OCI-M1 (cell line): ENCODE data around the gene JDP2.
"Not testable (repeated sequence)": the region's sequence is repeated elsewhere in the genome, so short reads cannot be mapped to it uniquely, and the experiment has no call there.

Experiments used
- DNase-seq: peaks from one replicate; lab custom pipeline; 2025; lab: John Stamatoyannopoulos, UW

JDP2 gene

DNA sequence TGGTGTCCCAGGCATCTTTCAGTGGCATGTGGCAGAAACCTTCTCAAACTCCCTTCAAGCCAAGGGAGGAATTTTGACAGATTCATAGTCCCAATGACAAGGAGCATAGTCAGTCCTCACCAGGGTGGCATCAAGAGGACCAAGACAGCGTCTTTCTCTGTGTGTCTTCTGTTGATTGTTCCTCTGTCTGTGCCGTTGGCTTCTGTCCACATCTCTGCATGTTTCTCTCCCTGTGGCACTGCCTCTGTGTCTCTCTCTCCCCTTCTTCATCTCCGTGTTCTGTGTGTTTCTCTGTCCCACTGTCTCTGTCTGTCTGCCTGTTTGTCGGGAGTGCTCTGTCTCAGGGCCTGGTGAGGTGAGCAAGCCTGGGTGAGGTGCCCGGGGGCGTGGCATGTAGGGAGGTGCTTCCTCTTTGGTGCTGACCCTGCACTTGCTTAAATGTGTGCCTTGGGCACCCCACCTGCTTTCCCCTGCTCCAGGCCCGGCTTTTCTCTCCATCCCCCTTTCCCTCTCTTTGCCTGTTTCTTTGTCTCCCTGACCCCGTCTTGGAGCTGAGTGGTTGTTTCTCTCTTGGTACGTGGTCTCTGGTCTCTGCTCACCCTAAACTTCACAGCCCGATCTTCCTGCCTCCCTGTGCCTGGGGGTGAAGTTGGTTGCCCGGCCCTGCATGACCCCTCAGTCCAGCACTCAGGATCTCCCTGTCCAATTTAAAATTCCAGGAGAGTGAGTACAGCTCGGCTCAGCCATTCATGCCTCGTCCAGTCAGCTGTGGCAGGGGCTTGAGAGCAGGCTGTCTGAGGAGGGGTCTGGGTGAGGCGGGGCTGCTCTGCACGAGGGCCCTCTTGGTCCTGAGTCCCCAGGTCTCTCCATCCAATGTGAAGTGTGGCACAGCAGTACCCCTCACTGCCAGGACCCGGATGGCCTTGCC, 28.5 kb downstream of the JDP2 start:
- no peak for DNase-seq

DNA sequence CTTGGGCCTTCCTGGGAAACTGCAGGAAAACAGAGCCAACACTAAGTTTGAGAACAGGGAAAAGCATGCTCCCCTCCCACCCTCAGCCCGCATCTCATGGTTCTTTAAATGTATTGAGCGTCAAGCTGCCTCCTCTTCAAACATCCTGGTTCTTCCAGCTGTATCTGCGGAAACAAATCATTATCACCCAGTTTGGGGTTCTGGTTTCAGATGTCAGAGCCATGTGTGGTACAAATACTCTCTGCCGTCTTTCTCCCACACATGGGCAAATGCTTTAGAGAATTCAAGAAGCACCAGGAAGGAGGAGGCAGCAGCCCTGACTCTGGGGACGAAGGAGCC, 29.1 kb downstream of the JDP2 start:
- no peak for DNase-seq

DNA sequence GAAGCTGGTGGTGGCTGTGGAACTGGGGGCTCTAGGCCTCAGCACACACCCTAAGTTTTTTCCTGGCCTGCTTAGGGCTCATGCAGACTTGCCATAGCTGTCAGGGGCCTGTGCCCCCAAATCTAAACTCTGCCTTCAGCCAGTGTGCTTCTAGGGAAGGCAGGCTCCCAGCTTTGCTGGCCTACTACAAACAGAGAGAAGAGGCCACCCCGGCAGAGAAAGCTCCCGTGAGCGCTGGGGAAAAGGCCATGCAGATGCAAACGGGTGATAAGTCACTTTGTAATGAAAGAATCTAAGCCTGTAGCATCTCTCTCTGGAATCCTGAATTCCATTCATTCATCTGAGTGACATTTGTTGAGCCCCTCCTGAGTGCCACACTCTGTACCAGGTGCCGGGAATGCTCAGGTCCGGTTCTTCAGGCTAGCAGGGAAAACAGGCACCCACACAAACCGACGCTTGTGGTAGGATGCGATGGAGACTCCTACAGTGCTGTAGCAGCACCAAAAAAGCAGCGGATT, 29.9 kb downstream of the JDP2 start:
- DNase-seq = no peak

DNA sequence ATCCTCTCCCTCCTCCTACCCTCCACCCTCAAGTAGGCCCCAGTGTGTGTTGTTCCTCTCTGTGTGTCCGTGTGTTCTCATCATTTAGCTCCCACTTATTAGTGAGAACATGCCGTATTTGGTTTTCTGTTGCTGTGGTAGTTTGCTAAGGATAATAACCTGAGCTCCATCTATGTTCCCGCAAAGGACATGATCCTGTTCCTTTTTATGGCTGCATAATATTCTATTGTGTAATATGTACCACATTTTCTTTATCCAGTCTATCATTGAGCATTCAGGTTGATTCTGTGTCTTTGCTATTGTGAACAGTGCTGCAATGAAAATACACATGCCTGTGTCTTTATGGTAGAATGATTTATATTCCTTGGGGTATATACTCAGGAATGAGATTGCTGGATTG, 30.5 kb downstream of the JDP2 start:
- DNase-seq = no peak

DNA sequence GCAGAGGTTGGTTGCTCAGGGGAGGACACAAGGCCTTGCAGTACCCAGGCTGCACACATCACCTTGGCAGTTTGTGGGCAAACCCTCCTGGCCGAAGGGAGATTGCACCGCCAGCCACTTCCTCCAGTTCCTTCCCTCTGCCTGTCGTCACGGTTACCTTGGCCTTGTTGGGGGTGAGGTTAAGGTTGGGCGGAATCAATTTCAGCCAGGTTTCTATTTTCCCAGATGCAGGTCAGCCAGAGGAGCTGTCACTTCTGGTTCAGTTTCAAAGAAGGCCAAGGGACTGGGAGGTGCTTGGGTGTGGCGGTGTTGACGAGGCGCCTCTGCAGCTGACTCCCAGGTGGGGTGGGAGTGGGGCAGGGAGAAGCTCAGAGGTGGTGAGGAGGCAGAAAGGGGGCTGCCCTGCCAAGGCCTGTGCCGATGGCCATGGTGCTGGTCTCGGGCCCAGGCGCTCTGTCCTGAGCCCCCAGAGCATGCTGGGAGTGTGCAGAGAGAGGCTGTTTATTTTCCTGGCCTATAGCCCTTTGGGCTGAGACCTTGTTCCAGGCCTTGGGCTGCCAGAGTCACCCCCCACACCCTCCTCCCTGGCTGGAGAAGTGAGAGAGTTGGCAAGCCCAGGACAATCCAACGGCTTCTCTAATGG, 31.4 kb downstream of the JDP2 start:
- DNase-seq = no peak

DNA sequence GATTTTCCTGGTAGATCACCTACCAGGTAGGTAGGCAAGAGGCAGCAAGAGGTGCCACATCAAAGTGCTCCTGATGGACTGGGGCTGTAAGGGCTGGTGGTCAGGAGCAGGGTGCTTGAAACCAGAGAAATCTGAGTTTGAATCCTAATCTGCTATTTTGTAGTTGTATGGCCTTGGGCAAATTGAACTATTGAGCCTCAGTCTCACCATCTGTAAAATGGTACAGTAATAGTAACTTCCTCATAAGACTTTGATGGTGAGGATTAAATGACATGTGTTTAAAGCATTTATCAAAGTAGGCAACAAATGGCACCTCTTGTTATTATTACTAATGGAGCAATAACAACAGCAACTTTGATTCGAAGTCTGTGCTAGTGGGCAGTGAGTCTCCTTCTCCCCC, 32.0 kb downstream of the JDP2 start:
- DNase-seq = no peak

DNA sequence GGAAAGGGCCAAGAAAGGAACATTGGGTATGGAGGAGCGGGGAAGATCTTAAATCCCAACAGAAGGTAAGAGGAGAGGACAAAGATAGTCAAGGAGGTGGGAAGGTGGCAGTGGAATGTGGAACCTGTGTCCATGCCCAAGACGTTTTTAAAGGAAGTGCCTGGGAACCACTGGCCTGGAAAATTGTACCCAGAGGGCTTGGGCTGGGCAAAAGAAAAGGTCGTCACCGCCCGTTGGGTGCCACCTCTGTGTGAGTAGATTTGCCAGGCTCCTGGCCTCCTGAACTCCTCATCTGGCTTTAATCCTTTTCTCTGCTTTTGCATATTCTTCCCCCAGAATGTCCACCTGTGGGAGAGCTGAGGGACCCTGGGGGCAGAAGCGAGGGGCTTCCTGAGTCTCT, 32.6 kb downstream of the JDP2 start:
- no peak for DNase-seq

DNA sequence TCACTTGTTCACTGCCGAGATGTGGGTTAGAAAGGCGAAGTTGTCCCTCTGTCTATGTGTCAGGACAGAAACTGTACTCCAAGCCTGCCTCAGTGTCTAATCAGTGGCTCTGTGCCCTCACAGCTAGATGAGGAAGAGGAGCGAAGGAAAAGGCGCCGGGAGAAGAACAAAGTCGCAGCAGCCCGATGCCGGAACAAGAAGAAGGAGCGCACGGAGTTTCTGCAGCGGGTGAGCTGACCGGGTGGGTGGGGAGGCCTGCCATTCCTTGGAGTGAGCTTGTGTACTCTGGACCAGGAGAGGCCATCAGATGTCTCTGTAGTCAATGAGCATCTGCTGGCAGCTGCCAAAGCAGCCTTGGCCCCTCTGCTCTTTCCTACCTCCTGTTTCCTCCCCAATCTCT, 33.5 kb downstream of the JDP2 start:
- DNase-seq = no peak

DNA sequence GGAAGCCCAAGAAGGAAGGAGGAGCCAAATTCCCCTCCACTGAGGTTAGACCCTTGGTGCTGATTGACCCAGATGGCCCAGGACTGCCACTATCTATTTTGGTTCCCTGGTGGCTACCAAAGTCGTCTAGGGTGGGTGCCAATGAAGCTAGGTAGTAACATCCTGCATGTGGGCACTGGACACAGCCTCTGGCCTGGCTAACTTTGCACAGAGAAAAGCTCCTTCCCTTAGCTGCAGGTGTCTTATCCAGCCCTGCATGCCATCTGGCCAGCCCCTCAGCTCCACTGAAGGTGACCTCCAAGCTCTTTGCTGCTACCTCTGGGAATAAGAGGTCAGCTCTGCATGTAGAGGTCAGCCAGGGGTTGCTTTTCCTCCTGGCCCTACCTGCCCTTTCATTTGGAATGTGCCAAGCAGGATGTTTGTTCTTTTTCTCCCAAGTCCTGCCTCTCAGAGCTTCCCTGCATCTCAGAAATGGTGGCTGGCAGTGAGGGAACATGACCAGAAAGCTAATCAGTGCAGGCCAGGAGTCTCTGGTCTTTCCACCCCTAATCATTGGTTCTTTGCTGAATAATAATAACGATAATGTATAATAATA, 34.0 kb downstream of the JDP2 start:
- DNase-seq = no peak

DNA sequence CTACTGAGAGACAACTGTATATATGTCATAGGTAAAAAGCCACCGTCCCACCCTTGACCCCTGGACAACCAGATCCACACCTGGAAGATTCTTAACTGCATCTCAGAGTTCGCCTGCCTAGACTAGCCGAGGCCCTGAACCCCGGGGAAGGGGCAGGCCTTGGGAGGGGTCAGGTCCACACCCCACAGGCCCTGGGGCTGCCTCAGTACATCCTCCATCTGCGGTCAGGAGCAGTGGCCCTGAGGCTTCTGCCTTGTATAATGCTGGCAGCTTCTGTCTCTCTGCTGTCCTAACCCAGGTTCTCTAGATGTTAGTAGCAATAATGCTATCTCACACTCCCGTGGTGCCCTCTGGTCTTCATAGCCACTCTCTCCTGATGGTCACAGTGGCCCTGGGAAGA, 36.8 kb downstream of the JDP2 start:
- DNase-seq = no peak

DNA sequence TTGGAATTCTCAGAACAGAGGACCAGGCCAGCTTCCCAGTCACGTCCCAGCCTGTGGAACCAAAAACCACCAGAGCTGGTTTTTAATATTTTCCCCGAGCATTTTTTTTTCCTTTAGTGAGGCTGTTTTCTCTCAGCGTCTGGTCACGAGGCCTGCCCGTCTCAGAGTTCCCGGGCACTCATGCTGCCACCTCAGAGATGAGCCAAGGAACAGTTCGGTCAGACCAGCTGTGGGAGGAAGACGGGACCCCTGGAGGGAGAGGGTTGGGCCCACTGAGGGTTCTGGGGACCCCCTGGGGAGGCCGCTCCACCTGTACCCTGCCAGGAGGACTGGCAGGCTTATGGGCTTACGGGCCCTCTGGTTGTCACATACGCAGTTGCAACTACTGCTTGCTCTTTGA, 39.9 kb downstream of the JDP2 start:
- DNase-seq = no peak

DNA sequence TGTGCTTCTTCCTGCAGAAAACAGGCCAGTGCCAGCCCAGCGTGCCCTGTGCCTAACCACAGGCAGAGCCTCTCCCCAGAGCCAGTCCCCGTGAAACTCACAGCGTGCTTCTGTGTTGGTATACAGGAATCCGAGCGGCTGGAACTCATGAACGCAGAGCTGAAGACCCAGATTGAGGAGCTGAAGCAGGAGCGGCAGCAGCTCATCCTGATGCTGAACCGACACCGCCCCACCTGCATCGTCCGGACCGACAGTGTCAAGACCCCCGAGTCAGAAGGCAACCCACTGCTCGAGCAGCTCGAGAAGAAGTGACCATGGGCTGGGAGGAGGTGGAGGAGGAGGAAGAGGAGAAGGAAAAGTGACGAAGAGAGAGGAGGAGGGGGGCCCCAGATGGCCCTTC, 41.3 kb downstream of the JDP2 start:
- DNase-seq = no peak

DNA sequence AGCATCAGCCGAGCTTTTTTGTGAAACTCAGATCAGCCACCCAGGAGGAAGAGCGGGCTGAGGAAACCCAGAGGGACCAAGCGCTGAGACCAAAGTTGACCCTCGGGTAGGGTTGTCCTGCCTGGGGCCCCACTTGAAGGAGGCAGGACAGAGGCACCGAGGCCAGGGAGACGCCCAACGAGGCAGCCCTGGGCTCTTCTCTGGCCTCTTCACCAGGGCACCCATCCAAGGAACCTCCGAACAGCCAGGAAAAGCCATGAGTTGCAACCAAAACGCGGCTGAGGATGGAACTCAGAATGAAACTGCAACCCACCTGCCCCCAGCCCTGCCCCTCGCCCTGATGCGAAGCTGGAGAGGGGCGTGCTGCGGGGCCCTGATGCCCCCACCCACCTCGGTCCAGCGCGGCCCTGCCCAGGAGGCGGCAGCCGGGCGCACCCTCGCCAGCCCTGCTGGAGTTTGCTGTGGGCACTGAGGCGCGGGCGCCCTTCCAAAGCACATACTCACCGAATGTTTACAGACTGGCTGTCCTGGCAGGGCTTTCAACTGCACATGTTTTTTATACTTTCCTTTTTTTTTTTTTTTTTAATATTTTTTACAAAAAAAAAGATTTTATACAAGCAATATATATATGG, 41.9 kb downstream of the JDP2 start:
- no peak for DNase-seq

DNA sequence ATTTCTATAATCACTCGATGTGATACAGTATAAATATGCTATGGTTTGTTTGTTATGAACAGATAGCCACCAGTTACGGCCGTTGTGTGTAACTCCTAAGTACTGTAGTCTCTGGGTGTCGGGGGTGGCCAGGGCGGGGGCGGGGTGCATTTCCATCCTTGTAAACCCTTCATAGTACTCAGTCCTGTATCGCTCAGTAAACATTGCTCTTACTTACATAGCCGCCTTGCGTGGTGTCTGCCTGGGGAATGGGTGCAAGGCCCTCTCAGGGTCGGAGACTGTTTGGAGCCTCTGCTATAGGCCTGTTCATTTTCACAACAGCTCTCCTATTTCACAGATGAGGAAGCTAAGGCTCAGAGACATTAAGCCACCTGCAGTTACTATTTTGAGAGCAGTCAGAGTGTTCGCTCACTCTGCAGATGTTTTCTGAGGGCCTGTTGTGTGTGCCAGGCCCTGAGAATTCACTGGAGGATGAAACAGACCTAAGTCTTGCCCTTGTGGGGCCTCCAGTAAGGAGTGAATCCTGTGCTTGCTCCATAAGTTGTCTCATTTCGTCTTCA, 42.5 kb downstream of the JDP2 start:
- no peak for DNase-seq

DNA sequence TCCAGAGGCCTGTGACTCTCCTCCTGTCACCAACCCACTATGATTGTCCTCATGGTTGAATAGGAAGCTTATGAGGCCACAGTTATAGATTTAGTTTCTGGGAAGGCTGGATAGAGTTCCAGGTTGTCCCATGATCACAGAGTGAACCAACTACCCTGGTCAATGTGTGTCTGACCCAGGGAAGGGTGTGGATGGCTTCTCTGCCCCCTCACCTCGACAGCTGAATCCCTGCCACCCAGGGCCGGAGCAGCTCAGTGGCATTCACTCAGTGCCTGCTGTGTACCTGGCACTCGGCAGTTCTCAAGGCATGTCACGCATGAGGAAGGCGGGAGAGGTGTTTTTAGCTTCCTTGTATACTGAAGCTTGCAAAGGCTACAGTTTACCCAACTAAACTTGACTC, 43.2 kb downstream of the JDP2 start:
- no peak for DNase-seq

DNA sequence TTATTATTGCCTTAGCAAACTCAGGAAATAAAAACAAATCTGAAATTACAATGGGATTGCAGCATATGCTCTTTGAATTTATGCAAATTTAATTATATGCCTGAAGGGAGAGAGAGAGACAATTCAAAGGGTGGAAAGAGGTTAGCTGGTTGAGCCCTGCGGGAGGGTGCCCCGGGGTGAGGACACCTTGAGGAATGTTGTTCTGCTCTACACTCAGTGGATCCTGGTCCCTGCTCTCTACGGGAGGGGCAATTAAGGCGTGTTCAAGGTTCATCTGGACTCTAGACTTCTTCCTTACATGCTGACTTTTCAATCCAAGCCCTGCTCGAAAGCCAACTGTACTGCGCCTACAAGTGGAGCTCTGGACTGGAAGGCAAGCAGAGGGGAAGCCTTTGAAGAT, 46.3 kb downstream of the JDP2 start:
- not testable (repeated sequence) for DNase-seq

DNA sequence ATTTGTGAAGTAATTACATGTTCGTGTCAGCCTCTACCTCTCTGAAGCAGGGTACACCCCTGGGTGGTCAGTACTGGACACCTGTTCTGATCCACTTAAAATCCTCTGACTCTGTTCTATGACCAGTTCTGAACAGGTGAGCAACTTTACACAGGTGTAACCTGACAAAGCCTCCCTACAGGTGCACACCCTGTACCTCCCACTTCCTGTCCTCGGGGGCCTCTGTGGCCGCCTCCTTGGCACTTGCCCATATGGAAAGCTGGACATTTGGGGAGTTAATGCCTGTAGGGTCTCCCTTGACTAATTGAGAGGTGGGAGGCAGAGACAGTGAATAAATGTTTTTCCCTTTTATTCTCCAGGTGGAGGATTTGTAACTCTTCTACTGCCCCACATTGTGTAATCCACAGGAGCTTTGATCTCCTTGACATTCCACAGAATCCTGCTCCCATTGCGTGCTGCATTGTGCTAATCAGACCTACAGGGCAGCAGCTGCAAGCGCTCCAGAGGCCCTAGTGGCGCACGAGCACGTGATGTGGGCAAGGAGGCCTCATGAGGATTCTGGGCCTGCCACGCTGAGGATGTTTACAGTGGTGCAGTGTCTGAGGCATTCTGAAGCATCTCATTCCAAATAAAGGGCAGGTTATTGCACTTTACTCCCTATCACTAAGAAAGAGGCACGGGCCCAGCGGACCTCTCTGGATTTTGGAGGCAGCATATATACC, 48.6 kb downstream of the JDP2 start:
- DNase-seq = no peak

DNA sequence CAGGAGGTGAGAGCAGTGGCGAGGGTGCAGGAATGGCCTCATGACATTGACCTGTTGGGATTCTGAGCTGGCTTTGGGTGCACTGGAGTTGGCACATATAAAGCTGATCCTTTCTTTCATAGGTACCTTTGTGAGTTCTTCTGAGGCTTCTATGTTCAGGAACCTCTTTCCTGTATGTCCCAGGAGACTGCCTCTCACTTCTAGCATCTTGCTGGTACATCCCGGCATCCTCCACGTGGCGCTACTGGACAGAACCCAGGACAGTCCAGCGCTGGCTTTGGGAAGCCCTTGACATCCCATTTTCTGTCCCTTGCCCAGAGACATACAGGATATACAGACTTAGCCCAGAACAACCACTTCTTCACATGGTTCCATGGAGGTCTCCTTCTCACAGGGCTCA, 50.1 kb downstream of the JDP2 start:
- DNase-seq = no peak

DNA sequence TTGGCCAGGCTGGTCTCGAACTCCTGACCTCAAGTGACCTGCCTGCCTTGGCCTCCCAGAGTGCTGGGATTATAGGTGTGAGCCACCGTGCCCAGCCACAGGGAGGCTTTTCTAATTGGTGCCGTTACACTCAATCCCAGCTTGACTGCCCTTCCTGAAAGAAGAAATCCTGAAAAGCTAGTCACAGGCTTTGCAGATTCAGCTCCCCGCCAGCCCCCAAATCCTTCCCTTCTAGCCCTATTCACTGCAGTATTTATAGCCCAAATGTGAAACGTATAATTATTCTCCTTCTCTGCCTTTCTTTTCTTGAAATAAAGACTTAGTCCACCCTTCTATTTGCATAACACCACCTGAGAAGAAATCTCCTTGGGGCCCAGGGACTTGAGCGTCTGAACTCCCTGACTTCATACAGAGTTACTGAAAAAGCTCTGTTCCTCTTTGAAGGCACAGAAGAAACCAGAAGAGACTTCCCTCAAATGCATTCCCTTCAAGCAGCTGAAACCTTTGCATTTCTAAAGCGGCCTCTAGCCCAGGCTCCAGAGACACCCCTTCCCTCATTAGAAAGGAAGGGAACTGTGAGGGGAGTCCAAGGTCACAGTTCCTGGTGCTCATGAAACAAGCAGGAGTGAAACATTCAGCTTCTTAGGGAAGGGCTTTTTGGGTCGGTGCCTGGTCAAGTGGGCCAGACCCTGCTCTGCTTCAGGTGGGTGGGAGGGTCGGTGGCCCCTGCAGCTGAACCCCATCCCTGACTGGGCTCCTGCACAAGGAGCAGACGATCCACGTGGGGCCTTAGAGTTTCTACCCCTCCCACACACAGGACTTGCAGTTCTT, 52.2 kb downstream of the JDP2 start:
- DNase-seq = no peak

DNA sequence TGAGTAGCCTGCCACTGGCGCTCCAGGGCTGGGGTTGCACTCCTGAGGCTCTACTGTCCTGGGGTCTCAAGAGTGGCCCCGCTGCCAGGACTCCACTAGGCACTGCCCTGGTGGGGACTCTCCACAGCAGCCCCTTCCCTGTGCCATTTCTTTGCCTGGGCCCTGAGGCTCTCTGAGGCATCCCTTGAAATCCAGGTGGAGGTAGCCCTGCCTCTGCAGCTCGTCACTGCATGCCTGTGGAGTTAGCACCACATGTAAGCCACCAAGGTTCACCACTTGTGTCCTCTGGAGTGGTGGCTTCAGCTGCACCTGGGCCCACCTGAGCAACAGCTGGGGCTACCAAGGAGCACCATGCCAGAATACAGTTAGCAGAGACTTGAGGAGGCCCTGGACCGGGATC, 54.5 kb downstream of the JDP2 start:
- no peak for DNase-seq
